Hepatocyte (in vitro differentiated cells): ENCODE measurements around the gene APBB1IP. TPM values are rescaled to one million over a fixed set of nuclear protein-coding genes. Genes with fewer than 3 reads are reported as not detected.

ENCODE experiments used
- DNase-seq: peaks from one replicate; pipeline ENCODE4 v3.0.0-alpha.2; 2016; ENCODE audit warnings: low spot score
- H2AFZ ChIP-seq: fragments of 200-600 bp; sonication (generic); 2 replicates; pipeline ENCODE4 v1.6.0; 2016; ENCODE audit warnings: antibody characterized with exemption, mild to moderate bottlenecking
- H3K27ac ChIP-seq: fragments of 200-600 bp; sonication (generic); 2 replicates; pipeline ENCODE4 v1.5.1; 2016; ENCODE audit warnings: mild to moderate bottlenecking
- H3K27me3 ChIP-seq: fragments of 200-600 bp; sonication (generic); 2 replicates; pipeline ENCODE4 v1.6.1; 2016
- H3K36me3 ChIP-seq: fragments of 200-600 bp; sonication (generic); replicated peaks from 2 replicates; pipeline ENCODE4 v1.5.1; 2016; ENCODE audit warnings: low read depth; ENCODE audit not compliant: insufficient read depth
- H3K4me1 ChIP-seq: fragments of 200-600 bp; sonication (generic); 2 replicates; pipeline ENCODE4 v1.5.1; 2016; ENCODE audit warnings: mild to moderate bottlenecking, moderate library complexity; ENCODE audit not compliant: insufficient read depth
- H3K4me2 ChIP-seq: fragments of 200-600 bp; sonication (generic); 2 replicates; pipeline ENCODE4 v1.6.0; 2016
- H3K4me3 ChIP-seq: fragments of 200-600 bp; sonication (generic); 2 replicates; pipeline ENCODE4 v1.5.1; 2016; ENCODE audit warnings: mild to moderate bottlenecking
- H3K79me2 ChIP-seq: fragments of 200-600 bp; sonication (generic); 2 replicates; pipeline ENCODE4 v1.6.0; 2017; ENCODE audit warnings: mild to moderate bottlenecking
- H3K9me2 ChIP-seq: fragments of 200-600 bp; sonication (generic); replicated peaks from 2 replicates; pipeline ENCODE4 v1.6.0; 2017; ENCODE audit warnings: mild to moderate bottlenecking; ENCODE audit not compliant: insufficient read depth
- H3K9me3 ChIP-seq: fragments of 200-600 bp; sonication (generic); 2 replicates; pipeline ENCODE4 v1.5.1; 2016; ENCODE audit warnings: low read depth, mild to moderate bottlenecking
- H4K20me1 ChIP-seq: fragments of 200-600 bp; sonication (generic); 2 replicates; pipeline ENCODE4 v1.6.0; 2016; ENCODE audit warnings: mild to moderate bottlenecking; ENCODE audit not compliant: insufficient read depth, poor library complexity, severe bottlenecking
- CTCF ChIP-seq: fragments of 200-600 bp; sonication (generic); IDR thresholded peaks from 2 replicates; pipeline ENCODE4 v1.5.1; 2016; ENCODE audit warnings: antibody characterized with exemption, mild to moderate bottlenecking; ENCODE audit not compliant: poor library complexity
- EZH2 ChIP-seq: fragments of 200-600 bp; sonication (generic); IDR thresholded peaks from 2 replicates; pipeline ENCODE4 v1.6.1; 2016; ENCODE audit warnings: antibody characterized with exemption, mild to moderate bottlenecking, borderline replicate concordance
- EZH2phosphoT487 ChIP-seq: fragments of 200-600 bp; sonication (generic); IDR thresholded peaks from one replicate; pipeline ENCODE4 v1.6.1; 2018; ENCODE audit warnings: antibody characterized with exemption, mild to moderate bottlenecking, low read depth, moderate library complexity; ENCODE audit not compliant: unreplicated experiment, severe bottlenecking
- WGBS: methylation state at CpG from one replicate; pipeline ENCODE4 v1.1.6; 2016; ENCODE audit warnings: low lambda C conversion rate; ENCODE audit errors: missing lambda C conversion rate; 5-methylcytosine and 5-hydroxymethylcytosine counted together
- polyA plus RNA-seq: library from polyadenylated mRNA; unstranded; fragments of >200 nt; fragmentation: Nextera tagmentation; extraction: Ambion mirVana; gene quantifications from 2 replicates; pipeline ENCODE4 v1.2.1, GENCODE V29; 2016
- total RNA-seq: library from RNA; depleted of rRNA; stranded (reverse); fragments of >200 nt; gene quantifications from 2 replicates; pipeline ENCODE4 v1.2.3, GENCODE V29; 2014

APBB1IP gene
- total and polyA plus RNA-seq, 2 experiments from 2014 or later = 1.1 to 1.8 TPM

- no peaks in the 10 kb centered on the region for H4K20me1 ChIP-seq
- no peak overlapping the region for H2AFZ ChIP-seq
- H3K79me2 ChIP-seq = no peaks in the 10 kb centered on the region
- no peaks in the 10 kb centered on the region for H3K9me2 ChIP-seq
- no peak for TF ChIP-seq EZH2
- no peak for TF ChIP-seq EZH2phosphoT487
- no peak for TF ChIP-seq CTCF
- H3K27ac ChIP-seq = no peak overlapping the region
- WGBS = 82% methylated on average over 5 of the region's 5 CpGs
- DNase-seq = no peak
- no peaks in the 10 kb centered on the region for H3K4me1 ChIP-seq
- no peak overlapping the region for H3K4me2 ChIP-seq
- H3K4me3 ChIP-seq = no peak overlapping the region
- no peaks in the 10 kb centered on the region for H3K9me3 ChIP-seq
- H3K36me3 ChIP-seq = no peaks in the 10 kb centered on the region
- no peaks in the 10 kb centered on the region for H3K27me3 ChIP-seq
Observed at GRCh38 chr10:26446258-26446657, 8.1 kb downstream of the APBB1IP start.

GRCh38 chr10:26448292-26448691 lies 10.2 kb downstream of the APBB1IP start:
- Histone ChIP-seq H3K4me1 (no peaks in the 10 kb centered on the region), H3K79me2 (no peaks in the 10 kb centered on the region), H3K4me2 (no peak overlapping the region), H3K36me3 (no peaks in the 10 kb centered on the region), H3K4me3 (no peak overlapping the region), H3K27ac (no peak overlapping the region), H3K9me2 (no peaks in the 10 kb centered on the region), H4K20me1 (no peaks in the 10 kb centered on the region), H3K9me3 (no peaks in the 10 kb centered on the region), H3K27me3 (no peaks in the 10 kb centered on the region), H2AFZ (no peak overlapping the region)
- TF ChIP-seq EZH2 (no peak), EZH2phosphoT487 (no peak), CTCF (no peak)
- DNase-seq = no peak

GRCh38 chr10:26448706-26449435 lies 10.7 kb downstream of the APBB1IP start:
- H2AFZ ChIP-seq = no peak overlapping the region
- H3K79me2 ChIP-seq = no peaks in the 10 kb centered on the region
- TF ChIP-seq CTCF (no peak), EZH2 (no peak)
- H3K4me3 ChIP-seq = no peak overlapping the region
- no peaks in the 10 kb centered on the region for H3K27me3 ChIP-seq
- H3K36me3 ChIP-seq = no peaks in the 10 kb centered on the region
- no peaks in the 10 kb centered on the region for H3K9me2 ChIP-seq
- no peaks in the 10 kb centered on the region for H3K9me3 ChIP-seq
- 93% methylated on average over 8 of the region's 8 CpGs for WGBS
- H3K27ac ChIP-seq = no peak overlapping the region
- no peak for DNase-seq
- H4K20me1 ChIP-seq = no peaks in the 10 kb centered on the region
- H3K4me1 ChIP-seq = no peaks in the 10 kb centered on the region
- no peak overlapping the region for H3K4me2 ChIP-seq
